KMS-11 (cell line): ENCODE measurements around the gene IL10RA.

ENCODE experiments used
- H2AFZ ChIP-seq: fragments of 200-600 bp; sonication (generic); 2 replicates; pipeline ENCODE4 v1.6.1; 2016; ENCODE audit warnings: antibody characterized with exemption, mixed run types, low read depth
- H3K27ac ChIP-seq: fragments of 200-600 bp; sonication (generic); 2 replicates; pipeline ENCODE4 v1.6.1; 2016; ENCODE audit warnings: mild to moderate bottlenecking, mixed run types
- H3K27me3 ChIP-seq: fragments of 200-600 bp; sonication (generic); 2 replicates; pipeline ENCODE4 v1.6.1; 2017; ENCODE audit warnings: mild to moderate bottlenecking, low read depth, mixed run types, moderate library complexity; ENCODE audit not compliant: insufficient read depth
- H3K36me3 ChIP-seq: fragments of 200-600 bp; sonication (generic); 2 replicates; pipeline ENCODE4 v1.6.1; 2017; ENCODE audit warnings: mild to moderate bottlenecking, mixed run types; ENCODE audit not compliant: insufficient read depth
- H3K4me1 ChIP-seq: fragments of 200-600 bp; sonication (generic); 2 replicates; pipeline ENCODE4 v1.6.1; 2016; ENCODE audit warnings: mild to moderate bottlenecking, low read depth, mixed run types; ENCODE audit not compliant: poor library complexity, severe bottlenecking
- H3K4me2 ChIP-seq: fragments of 200-600 bp; sonication (generic); 2 replicates; pipeline ENCODE4 v1.7.0; 2016; ENCODE audit warnings: mild to moderate bottlenecking, mixed run types
- H3K4me3 ChIP-seq: fragments of 200-600 bp; sonication (generic); IDR thresholded peaks from 2 replicates; pipeline ENCODE4 v1.6.1; 2017; ENCODE audit warnings: low read depth, low read length, mixed read lengths; ENCODE audit not compliant: insufficient read depth
- H3K79me2 ChIP-seq: fragments of 200-600 bp; sonication (generic); 2 replicates; pipeline ENCODE4 v1.6.1; 2016; ENCODE audit warnings: low read depth, mixed run types; ENCODE audit not compliant: insufficient read depth
- H3K9ac ChIP-seq: fragments of 200-600 bp; sonication (generic); 2 replicates; pipeline ENCODE4 v1.6.1; 2016; ENCODE audit warnings: mild to moderate bottlenecking, mixed run types
- H4K20me1 ChIP-seq: fragments of 200-600 bp; sonication (generic); 2 replicates; pipeline ENCODE4 v1.6.1; 2016; ENCODE audit warnings: mild to moderate bottlenecking, mixed run types; ENCODE audit not compliant: insufficient read depth
- TF ChIP-seq, protein P1 (sequence below): fragments of 200-600 bp; sonication (generic); conservative IDR thresholded peaks from 2 replicates; pipeline ENCODE4 v1.6.1; 2017; ENCODE audit warnings: low read depth, mild to moderate bottlenecking, antibody characterized with exemption, low read length, moderate library complexity, mixed read lengths

Gene IL10RA

DNA sequence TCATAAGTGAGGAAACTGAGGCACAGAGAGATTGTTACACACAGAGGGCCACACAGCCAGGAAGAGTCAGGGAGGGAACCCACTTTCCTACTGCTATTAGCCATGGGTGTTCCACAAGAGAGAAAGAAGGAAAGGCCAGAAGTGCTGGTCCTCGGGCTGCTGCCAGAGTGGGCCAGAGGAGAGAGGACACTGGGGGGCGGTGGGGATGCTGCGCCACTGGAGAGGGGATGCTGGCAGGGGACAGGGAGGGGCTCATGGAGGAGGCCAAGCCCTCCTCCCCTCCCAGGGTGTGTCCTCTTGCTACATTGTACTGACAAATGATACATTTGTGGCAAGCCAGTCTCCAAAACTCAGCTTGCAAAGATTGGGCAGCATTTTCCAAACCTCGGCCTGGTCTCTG lies 9.9 kb downstream of the IL10RA start:
- Histone ChIP-seq H3K27ac (no peak overlapping the region), H3K36me3 (no peaks in the 10 kb centered on the region), H3K4me1 (peaks cover 19% of the 10 kb centered on the region), H2AFZ (no peak overlapping the region), H3K4me3 (no peak overlapping the region), H4K20me1 (no peaks in the 10 kb centered on the region), H3K4me2 (no peak overlapping the region), H3K9ac (no peak overlapping the region), H3K79me2 (no peaks in the 10 kb centered on the region), H3K27me3 (no peaks in the 10 kb centered on the region)
- TF ChIP-seq, protein P1, sequence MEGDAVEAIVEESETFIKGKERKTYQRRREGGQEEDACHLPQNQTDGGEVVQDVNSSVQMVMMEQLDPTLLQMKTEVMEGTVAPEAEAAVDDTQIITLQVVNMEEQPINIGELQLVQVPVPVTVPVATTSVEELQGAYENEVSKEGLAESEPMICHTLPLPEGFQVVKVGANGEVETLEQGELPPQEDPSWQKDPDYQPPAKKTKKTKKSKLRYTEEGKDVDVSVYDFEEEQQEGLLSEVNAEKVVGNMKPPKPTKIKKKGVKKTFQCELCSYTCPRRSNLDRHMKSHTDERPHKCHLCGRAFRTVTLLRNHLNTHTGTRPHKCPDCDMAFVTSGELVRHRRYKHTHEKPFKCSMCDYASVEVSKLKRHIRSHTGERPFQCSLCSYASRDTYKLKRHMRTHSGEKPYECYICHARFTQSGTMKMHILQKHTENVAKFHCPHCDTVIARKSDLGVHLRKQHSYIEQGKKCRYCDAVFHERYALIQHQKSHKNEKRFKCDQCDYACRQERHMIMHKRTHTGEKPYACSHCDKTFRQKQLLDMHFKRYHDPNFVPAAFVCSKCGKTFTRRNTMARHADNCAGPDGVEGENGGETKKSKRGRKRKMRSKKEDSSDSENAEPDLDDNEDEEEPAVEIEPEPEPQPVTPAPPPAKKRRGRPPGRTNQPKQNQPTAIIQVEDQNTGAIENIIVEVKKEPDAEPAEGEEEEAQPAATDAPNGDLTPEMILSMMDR, result no peak

DNA sequence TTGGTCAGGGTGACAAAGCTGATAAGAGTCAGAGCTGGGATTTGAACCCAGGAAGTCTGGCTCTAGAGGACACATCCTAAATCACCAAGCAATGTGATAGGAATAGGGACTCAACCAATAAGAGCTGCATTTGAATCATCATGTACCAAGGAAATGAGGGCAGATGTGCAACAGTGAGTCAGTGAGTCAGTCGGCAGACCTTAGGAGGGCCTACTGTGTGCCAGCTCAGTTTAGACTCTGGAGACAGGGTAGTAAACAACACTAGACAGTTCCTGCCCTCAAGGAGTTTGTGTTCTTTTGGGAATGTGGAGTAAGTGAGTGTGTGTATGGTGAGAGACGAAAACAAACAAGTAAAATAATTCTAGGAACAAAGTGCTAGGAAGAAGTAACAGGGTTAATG lies 11.2 kb downstream of the IL10RA start:
- Histone ChIP-seq H3K4me1 (peaks cover 8% of the 10 kb centered on the region), H3K79me2 (no peaks in the 10 kb centered on the region), H3K4me3 (no peak overlapping the region), H4K20me1 (no peaks in the 10 kb centered on the region), H3K27me3 (no peaks in the 10 kb centered on the region), H3K36me3 (no peaks in the 10 kb centered on the region), H3K27ac (no peak overlapping the region), H2AFZ (no peak overlapping the region), H3K4me2 (no peak overlapping the region), H3K9ac (no peak overlapping the region)
- TF ChIP-seq, protein P1, result no peak

DNA sequence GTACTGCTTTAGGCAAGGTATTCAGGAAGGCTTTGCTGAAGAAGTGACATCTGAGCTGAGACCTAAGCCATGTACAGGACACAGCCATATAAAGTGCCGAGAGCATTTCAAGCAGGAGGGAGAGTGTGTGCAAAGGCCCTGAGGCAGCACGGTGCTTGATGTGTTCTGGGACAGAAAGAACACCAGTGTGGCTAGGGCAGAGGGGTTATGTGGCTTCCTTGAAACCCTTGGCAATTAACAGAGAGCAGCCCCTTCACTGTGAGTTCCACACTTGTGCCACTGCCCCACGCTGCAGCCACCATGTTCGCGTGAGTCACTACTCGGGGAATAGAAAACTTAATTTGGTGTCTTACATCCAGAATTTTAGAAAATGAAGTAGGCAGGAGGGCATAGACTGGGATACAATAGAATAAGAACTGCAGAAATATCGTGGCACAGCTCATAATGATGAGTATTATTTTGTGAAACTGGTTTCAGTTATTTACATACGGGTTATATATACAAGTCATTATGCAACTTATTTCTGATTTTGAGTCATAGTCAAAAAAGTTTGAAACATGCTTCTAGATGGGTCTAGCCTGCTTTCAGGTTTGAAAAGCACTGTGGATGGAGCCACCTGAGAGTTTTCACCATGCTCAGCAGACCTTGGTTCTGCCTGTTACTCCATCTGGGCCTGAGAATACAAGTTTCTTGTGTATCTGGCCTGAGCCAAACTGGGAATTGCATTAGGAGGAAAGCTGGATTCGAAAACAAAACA lies 11.8 kb downstream of the IL10RA start:
- H3K36me3 ChIP-seq, result no peaks in the 10 kb centered on the region
- H3K4me3 ChIP-seq, result no peak overlapping the region
- no peaks in the 10 kb centered on the region for H3K27me3 ChIP-seq
- H3K79me2 ChIP-seq, result no peaks in the 10 kb centered on the region
- no peak overlapping the region for H3K4me2 ChIP-seq
- no peak overlapping the region for H3K27ac ChIP-seq
- no peaks in the 10 kb centered on the region for H4K20me1 ChIP-seq
- TF ChIP-seq, protein P1, result no peak
- H2AFZ ChIP-seq, result no peak overlapping the region
- peaks cover 2% of the 10 kb centered on the region for H3K4me1 ChIP-seq
- no peak overlapping the region for H3K9ac ChIP-seq

DNA sequence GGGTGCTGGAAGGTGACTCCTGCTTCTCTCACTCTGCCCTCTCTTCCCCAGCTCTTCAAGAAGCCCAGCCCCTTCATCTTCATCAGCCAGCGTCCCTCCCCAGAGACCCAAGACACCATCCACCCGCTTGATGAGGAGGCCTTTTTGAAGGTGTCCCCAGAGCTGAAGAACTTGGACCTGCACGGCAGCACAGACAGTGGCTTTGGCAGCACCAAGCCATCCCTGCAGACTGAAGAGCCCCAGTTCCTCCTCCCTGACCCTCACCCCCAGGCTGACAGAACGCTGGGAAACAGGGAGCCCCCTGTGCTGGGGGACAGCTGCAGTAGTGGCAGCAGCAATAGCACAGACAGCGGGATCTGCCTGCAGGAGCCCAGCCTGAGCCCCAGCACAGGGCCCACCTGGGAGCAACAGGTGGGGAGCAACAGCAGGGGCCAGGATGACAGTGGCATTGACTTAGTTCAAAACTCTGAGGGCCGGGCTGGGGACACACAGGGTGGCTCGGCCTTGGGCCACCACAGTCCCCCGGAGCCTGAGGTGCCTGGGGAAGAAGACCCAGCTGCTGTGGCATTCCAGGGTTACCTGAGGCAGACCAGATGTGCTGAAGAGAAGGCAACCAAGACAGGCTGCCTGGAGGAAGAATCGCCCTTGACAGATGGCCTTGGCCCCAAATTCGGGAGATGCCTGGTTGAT lies 12.6 kb downstream of the IL10RA start:
- TF ChIP-seq, protein P1, result no peak
- no peaks in the 10 kb centered on the region for H3K36me3 ChIP-seq

More for the DNA sequence above, 12.6 kb downstream of the IL10RA start:
- no peak overlapping the region for H3K9ac ChIP-seq
- H3K4me1 ChIP-seq, result no peaks in the 10 kb centered on the region
- no peaks in the 10 kb centered on the region for H4K20me1 ChIP-seq
- no peaks in the 10 kb centered on the region for H3K27me3 ChIP-seq
- H3K4me3 ChIP-seq, result no peak overlapping the region
- no peaks in the 10 kb centered on the region for H3K79me2 ChIP-seq
- H2AFZ ChIP-seq, result no peak overlapping the region
- H3K27ac ChIP-seq, result no peak overlapping the region
- no peak overlapping the region for H3K4me2 ChIP-seq
